HCT116 (cell line): Measurements from ENCODE around the gene GPR142. TPM values are rescaled to one million over a fixed set of nuclear protein-coding genes. Genes with fewer than 3 reads are reported as not detected.

Source experiments
- ATAC-seq: fragments of 200-7000 bp; cut with Tn5 transposase; 2 replicates; pipeline ENCODE4 v1.9.1; 2020; ENCODE audit warnings: mild to moderate bottlenecking, moderate library complexity
- BruUV-seq: library from RNA; stranded (reverse); fragments of 400-500 nt; replicated peaks from 2 replicates; lab custom pipeline; 2021; lab: Mats Ljungman, UMichigan
- CTCF ChIA-PET: fragments of 300-600 bp; sonication (Branson Sonifier 250); formaldehyde crosslinking; loops from one replicate; lab custom pipeline; 2021; ENCODE audit warnings: antibody characterized with exemption; lab: Charles Lee
- POLR2A ChIA-PET: fragments of 300-600, 350-600 bp; sonication (Branson Sonifier 250); formaldehyde crosslinking; loops from one replicate; lab custom pipeline; 2021; ENCODE audit warnings: antibody characterized with exemption; lab: Charles Lee
- RAD21 ChIA-PET, 2 experiments: fragments of 300-600 bp; sonication (Branson Sonifier 250); formaldehyde crosslinking; loops; one replicate each; lab custom pipeline; 2023; ENCODE audit warnings: low total read pairs in 2 of 2; ENCODE audit not compliant: uncharacterized antibody in 2 of 2, unreplicated experiment in 2 of 2, low non-redundant PET in 1 of 2; lab: Charles Lee
- DNase-seq: peaks from one replicate; pipeline ENCODE4 v3.0.0-alpha.2; 2010; ENCODE audit warnings: low read depth, low spot score
- H2AFZ ChIP-seq: fragments of 200-600 bp; shearing (Covaris generic), sonication (generic); 2 replicates; pipeline ENCODE4 v1.6.1; 2017; ENCODE audit warnings: low read depth, mixed run types, mixed read lengths, antibody characterized with exemption, low read length; ENCODE audit not compliant: poor library complexity, severe bottlenecking
- H3K27ac ChIP-seq: 2 replicates; pipeline ENCODE4 v1.5.1; 2012; ENCODE audit warnings: low read depth, low read length
- H3K27me3 ChIP-seq: fragments of 200-600 bp; sonication (generic); 2 replicates; pipeline ENCODE4 v1.6.1; 2016; ENCODE audit warnings: mixed run types, low read length, mixed read lengths; ENCODE audit not compliant: insufficient read depth
- H3K36me3 ChIP-seq, 2 experiments: fragments of 200-500 bp in 1 of 2; fragments of 200-600 bp in 1 of 2; sonication (Bioruptor generic) in 1 of 2; sonication (generic) in 1 of 2; 2 replicates each; pipeline versions ENCODE4 v1.5.1 to v1.6.1; 2014 to 2016; ENCODE audit warnings: low read length in 2 of 2, inconsistent platforms in 1 of 2, mixed read lengths in 1 of 2, mixed run types in 1 of 2; ENCODE audit not compliant: insufficient read depth in 2 of 2, control insufficient read depth in 1 of 2
- H3K4me1 ChIP-seq, 2 experiments: fragments of 200-600 bp in 1 of 2; sonication (generic) in 1 of 2; 2 replicates each; pipeline versions ENCODE4 v1.5.1 to v1.6.1; 2012 to 2017; ENCODE audit warnings: low read length in 2 of 2, inconsistent platforms in 1 of 2, mild to moderate bottlenecking in 1 of 2, mixed read lengths in 1 of 2, mixed run types in 1 of 2, moderate library complexity in 1 of 2; ENCODE audit not compliant: insufficient read depth in 2 of 2, control insufficient read depth in 1 of 2
- H3K4me2 ChIP-seq: fragments of 200-600 bp; sonication (generic); 2 replicates; pipeline ENCODE4 v1.6.1; 2017; ENCODE audit warnings: mixed run types, low read length, mixed read lengths
- H3K4me3 ChIP-seq, 2 experiments: fragments of 200-600 bp in 1 of 2; sonication (generic) in 1 of 2; replicated peaks in 1 of 2; 2 replicates each; pipeline ENCODE4 v1.5.1; 2011 to 2016; ENCODE audit warnings: low read length in 2 of 2, control low read depth in 1 of 2, low read depth in 1 of 2, mild to moderate bottlenecking in 1 of 2, mixed read lengths in 1 of 2, mixed run types in 1 of 2
- H3K79me2 ChIP-seq: fragments of 200-600 bp; sonication (generic); 2 replicates; pipeline ENCODE4 v1.6.1; 2017; ENCODE audit warnings: mild to moderate bottlenecking, mixed run types, low read length, moderate library complexity, mixed read lengths; ENCODE audit not compliant: insufficient read depth
- H3K9ac ChIP-seq: fragments of 200-600 bp; sonication (generic); 2 replicates; pipeline ENCODE4 v1.6.1; 2016; ENCODE audit warnings: low read length, mixed read lengths
- H3K9me2 ChIP-seq: fragments of 200-600 bp; sonication (generic), shearing (Covaris generic); 2 replicates; pipeline ENCODE4 v1.6.1; 2017; ENCODE audit warnings: mixed run types, mild to moderate bottlenecking, moderate library complexity; ENCODE audit not compliant: insufficient read depth
- H3K9me3 ChIP-seq, 2 experiments: fragments of 200-500 bp in 1 of 2; fragments of 200-600 bp in 1 of 2; sonication (Bioruptor generic) in 1 of 2; sonication (generic) in 1 of 2; 2 replicates each; pipeline ENCODE4 v1.6.1; 2014 to 2017; ENCODE audit warnings: low read length in 2 of 2, mixed read lengths in 2 of 2, inconsistent platforms in 1 of 2, low read depth in 1 of 2, mild to moderate bottlenecking in 1 of 2, mixed run types in 1 of 2, moderate library complexity in 1 of 2; ENCODE audit not compliant: control insufficient read depth in 1 of 2, insufficient read depth in 1 of 2
- H4K20me1 ChIP-seq: fragments of 200-600 bp; sonication (generic), shearing (Covaris generic); 2 replicates; pipeline ENCODE4 v1.6.1; 2017; ENCODE audit warnings: mixed run types, mild to moderate bottlenecking, moderate library complexity; ENCODE audit not compliant: insufficient read depth
- CBX3 ChIP-seq: IDR thresholded peaks from 2 replicates; pipeline ENCODE4 v1.6.1; 2012; ENCODE audit warnings: low read depth
- CEBPB ChIP-seq: IDR thresholded peaks from 2 replicates; pipeline ENCODE4 v1.6.1; 2012; ENCODE audit warnings: low read depth
- CTCF ChIP-seq, 3 experiments: fragments of 200-600 bp in 1 of 3; sonication (generic) in 1 of 3; IDR thresholded peaks in 2 of 3; conservative IDR thresholded peaks in 1 of 3; 2 replicates each; pipeline ENCODE4 v1.5.1; 2012 to 2017; ENCODE audit warnings: low read depth in 2 of 3, low read length in 2 of 3, antibody characterized with exemption in 1 of 3, borderline replicate concordance in 1 of 3, control low read depth in 1 of 3, mild to moderate bottlenecking in 1 of 3, mixed read lengths in 1 of 3, mixed run types in 1 of 3, moderate library complexity in 1 of 3; ENCODE audit not compliant: insufficient read depth in 1 of 3
- EGR1 ChIP-seq: IDR thresholded peaks from 2 replicates; pipeline ENCODE4 v1.6.1; 2012; ENCODE audit warnings: low read depth
- EZH2phosphoT487 ChIP-seq: fragments of 200-600 bp; IDR thresholded peaks from 2 replicates; pipeline ENCODE4 v1.6.1; 2018; ENCODE audit warnings: antibody characterized with exemption, borderline replicate concordance
- FOSL1 ChIP-seq: IDR thresholded peaks from 2 replicates; pipeline ENCODE4 v1.6.1; 2012; ENCODE audit warnings: low read depth
- JUND ChIP-seq: IDR thresholded peaks from 2 replicates; pipeline ENCODE4 v1.6.1; 2012
- REST ChIP-seq: IDR thresholded peaks from 2 replicates; pipeline ENCODE4 v1.6.1; 2012; ENCODE audit warnings: low read depth
- SIN3A ChIP-seq: IDR thresholded peaks from 2 replicates; pipeline ENCODE4 v1.6.1; 2012; ENCODE audit warnings: low read depth
- YY1 ChIP-seq: IDR thresholded peaks from 2 replicates; pipeline ENCODE4 v1.6.1; 2011; ENCODE audit warnings: low read length, low read depth, moderate library complexity, mild to moderate bottlenecking; ENCODE audit not compliant: insufficient replicate concordance; ENCODE audit errors: extremely low read depth
- ZBTB33 ChIP-seq: IDR thresholded peaks from 2 replicates; pipeline ENCODE4 v1.6.1; 2011; ENCODE audit warnings: mild to moderate bottlenecking, low read length, moderate library complexity; ENCODE audit not compliant: insufficient replicate concordance; ENCODE audit errors: extremely low read depth
- intact Hi-C: fragments of 100-400 bp; cut with micrococcal nuclease; formaldehyde crosslinking; loops from 2 replicates; pipeline ENCODE4 v1.10.0; 2022
- total RNA-seq: library from RNA; stranded (reverse); gene quantifications from one replicate; pipeline ENCODE4 v1.2.1, GENCODE V29; 2021; ENCODE audit not compliant: unreplicated experiment

GPR142 gene
- total RNA-seq, 1 experiment from 2014 or later = not detected

- TF ChIP-seq ZBTB33 (no peak), REST (no peak)
Observed at GRCh38 chr17:74344658-74345057, 22.6 kb upstream of the GPR142 start (continued).

GRCh38 chr17:74345433-74346241 is 21.7 kb upstream of the GPR142 start:
- peak; percentile 26; the same call in 1 of the 2 replicates for ATAC-seq
- no peak for TF ChIP-seq EZH2phosphoT487
- TF ChIP-seq JUND = no peak
- TF ChIP-seq REST = no peak
- TF ChIP-seq CBX3 = no peak
- TF ChIP-seq CEBPB = no peak
- no peak for TF ChIP-seq YY1
- no peak for TF ChIP-seq EGR1
- TF ChIP-seq FOSL1 = no peak
- TF ChIP-seq SIN3A = no peak
- no peak for TF ChIP-seq CTCF (IDR thresholded peaks at IDR 0.05 in 2 of 3, conservative IDR thresholded peaks at IDR 0.05 in 1 of 3; ENCODE audit: borderline replicate concordance in 1 of 3, insufficient read depth in 1 of 3, low read depth in 2 of 3, low read length in 2 of 3)

More at GRCh38 chr17:74345433-74346241, 21.7 kb upstream of the GPR142 start:
- H3K9ac ChIP-seq = no peak overlapping the region
- no peaks in the 10 kb centered on the region; the same call in 1 of the 2 replicates for H3K27me3 ChIP-seq
- no peaks in the 10 kb centered on the region for H3K79me2 ChIP-seq
- no peaks in the 10 kb centered on the region for H3K9me3 ChIP-seq
- H3K4me1 ChIP-seq = peaks cover 0 to 8% of the 10 kb centered on the region in 2 experiments; a peak in 2 of 4 replicates
- no TSS peak for BruUV-seq
- no peaks in the 10 kb centered on the region for H3K36me3 ChIP-seq
- H3K4me3 ChIP-seq = no peak overlapping the region
- no peaks in the 10 kb centered on the region for H4K20me1 ChIP-seq
- CTCF ChIA-PET = interaction anchor here (1.3 to 1.8 kb wide), 2 partner anchors 22 to 33 kb away, joined by 3 to 6 read pairs; partner anchors contain the start of gene GPR142
- no peak overlapping the region for H3K27ac ChIP-seq
- H2AFZ ChIP-seq = no peak overlapping the region
- peak overlapping the region; percentile 6; the same call in 1 of the 2 replicates for H3K4me2 ChIP-seq
- RAD21 ChIA-PET = no interaction called here
- POLR2A ChIA-PET = no interaction called here
- intact Hi-C loops = no loop called here
- no peak for DNase-seq
- no peaks in the 10 kb centered on the region for H3K9me2 ChIP-seq
